Measurements from ENCODE around the gene CHCHD3. TPM values are rescaled to one million over a fixed set of nuclear protein-coding genes. Genes with fewer than 3 reads are reported as not detected.

Gene CHCHD3
- total and polyA plus RNA-seq, 12 donors = 12.3 to 113 (median 54.2) TPM

GRCh38 chr7:133030346-133030745 lies 51.5 kb downstream of the CHCHD3 start:
- Histone ChIP-seq H3K27me3 (no peaks in the 10 kb centered on the region), H3K27ac (no peak overlapping the region), H3K4me3 (no peak overlapping the region), H3K4me1 (replicated peaks in 1 of 2) (peaks cover 0 to 16% of the 10 kb centered on the region in 2 donors), H3K36me3 (replicated peaks in 1 of 2) (no peaks in the 10 kb centered on the region), H3K9me3 (replicated peaks in 1 of 3) (peaks cover 0 to 5% (median 0%) of the 10 kb centered on the region in 3 donors)
- TF ChIP-seq POLR2A (IDR thresholded peaks at IDR 0.05) = no peak
- no peak for TF ChIP-seq CTCF (IDR thresholded peaks at IDR 0.05)
- DNase-seq = no peak
- intact Hi-C loops (cut with DNase I) = no loop called here

GRCh38 chr7:133029463-133029862 lies 52.4 kb downstream of the CHCHD3 start:
- Histone ChIP-seq H3K4me1 (replicated peaks in 1 of 2) (peaks cover 0 to 16% of the 10 kb centered on the region in 2 donors), H3K9me3 (replicated peaks in 1 of 3) (peaks cover 0 to 5% (median 0%) of the 10 kb centered on the region in 3 donors), H3K36me3 (replicated peaks in 1 of 2) (no peaks in the 10 kb centered on the region), H3K27me3 (no peaks in the 10 kb centered on the region), H3K27ac (no peak overlapping the region), H3K4me3 (no peak overlapping the region)
- WGBS, 4 donors = 76 to 87% (median 86%) methylated on average over 5 of the region's 5 CpGs
- intact Hi-C loops (cut with DNase I) = no loop called here
- no peak for DNase-seq
- TF ChIP-seq POLR2A (IDR thresholded peaks at IDR 0.05) (no peak), CTCF (IDR thresholded peaks at IDR 0.05) (no peak)

GRCh38 chr7:133027397-133027796 lies 54.5 kb downstream of the CHCHD3 start:
- no peak overlapping the region for H3K4me3 ChIP-seq
- no peak overlapping the region for H3K27ac ChIP-seq
- H3K4me1 ChIP-seq (replicated peaks in 1 of 2) = peaks cover 0 to 16% of the 10 kb centered on the region in 2 donors
- intact Hi-C loops (cut with DNase I) = no loop called here
- H3K9me3 ChIP-seq (replicated peaks in 1 of 3) = peaks cover 0 to 5% (median 0%) of the 10 kb centered on the region in 3 donors
- H3K36me3 ChIP-seq (replicated peaks in 1 of 2) = no peaks in the 10 kb centered on the region
- no peak for DNase-seq
- no peak for TF ChIP-seq CTCF (IDR thresholded peaks at IDR 0.05)
- TF ChIP-seq POLR2A (IDR thresholded peaks at IDR 0.05) = no peak
- H3K27me3 ChIP-seq = no peaks in the 10 kb centered on the region

- 95 to 98% (median 96%) methylated on average over 2 of the region's 2 CpGs for WGBS, 4 donors
- intact Hi-C loops (cut with DNase I) = no loop called here
- no peak for DNase-seq
Observed at GRCh38 chr7:133026210-133026859, 55.6 kb downstream of the CHCHD3 start.

GRCh38 chr7:133025056-133025455 lies 56.8 kb downstream of the CHCHD3 start:
- Histone ChIP-seq H3K27ac (no peak overlapping the region), H3K9me3 (replicated peaks in 1 of 3) (peaks cover 0 to 5% (median 0%) of the 10 kb centered on the region in 3 donors), H3K4me3 (no peak overlapping the region), H3K36me3 (replicated peaks in 1 of 2) (no peaks in the 10 kb centered on the region), H3K4me1 (replicated peaks in 1 of 2) (peaks cover 0 to 3% of the 10 kb centered on the region in 2 donors), H3K27me3 (no peaks in the 10 kb centered on the region)
- intact Hi-C loops (cut with DNase I) = no loop called here
- 90 to 96% (median 93%) methylated on average over 2 of the region's 2 CpGs for WGBS, 4 donors
- no peak for DNase-seq
- TF ChIP-seq POLR2A (IDR thresholded peaks at IDR 0.05) = no peak
- no peak for TF ChIP-seq CTCF (IDR thresholded peaks at IDR 0.05)

More at GRCh38 chr7:133026210-133026859, 55.6 kb downstream of the CHCHD3 start:
- Histone ChIP-seq H3K36me3 (replicated peaks in 1 of 2) (no peaks in the 10 kb centered on the region), H3K4me3 (no peak overlapping the region), H3K27me3 (no peaks in the 10 kb centered on the region), H3K4me1 (replicated peaks in 1 of 2) (peaks cover 0 to 6% of the 10 kb centered on the region in 2 donors), H3K9me3 (replicated peaks in 1 of 3) (peaks cover 0 to 5% (median 0%) of the 10 kb centered on the region in 3 donors), H3K27ac (no peak overlapping the region)
- TF ChIP-seq POLR2A (IDR thresholded peaks at IDR 0.05) = no peak
